Endodermal cell (in vitro differentiated cells): ENCODE results near the gene TRABD. TPM values are rescaled to one million over a fixed set of nuclear protein-coding genes. Genes with fewer than 3 reads are reported as not detected.
"Not testable (repeated sequence)": the region's sequence is repeated elsewhere in the genome, so short reads cannot be mapped to it uniquely, and the experiment has no call there.

Experiments used
- DNase-seq: peaks from one replicate; pipeline ENCODE4 v3.0.0-alpha.2; 2017
- H3K27ac ChIP-seq: 2 replicates; pipeline ENCODE4 v1.5.1; 2013; ENCODE audit warnings: mild to moderate bottlenecking, low read depth, low read length, moderate library complexity
- H3K27me3 ChIP-seq: 2 replicates; pipeline ENCODE4 v1.6.1; 2013; ENCODE audit warnings: mild to moderate bottlenecking, low read length, moderate library complexity; ENCODE audit not compliant: insufficient read depth, control insufficient read depth, poor library complexity, severe bottlenecking
- H3K36me3 ChIP-seq: 2 replicates; pipeline ENCODE4 v1.7.0; 2013; ENCODE audit warnings: mild to moderate bottlenecking, low read length, moderate library complexity; ENCODE audit not compliant: control insufficient read depth, insufficient read depth
- H3K4me1 ChIP-seq: one replicate; pipeline ENCODE4 v1.7.0; 2013; ENCODE audit warnings: low read length; ENCODE audit not compliant: control insufficient read depth, insufficient read depth
- H3K4me3 ChIP-seq: 2 replicates; pipeline ENCODE4 v1.5.1; 2013; ENCODE audit warnings: mild to moderate bottlenecking, low read length, moderate library complexity
- H3K9ac ChIP-seq: 2 replicates; pipeline ENCODE4 v1.6.1; 2013; ENCODE audit warnings: mild to moderate bottlenecking, low read length, moderate library complexity; ENCODE audit not compliant: poor library complexity, severe bottlenecking; ENCODE audit errors: extremely low read depth
- H3K9me3 ChIP-seq: 2 replicates; pipeline ENCODE4 v1.6.1; 2013; ENCODE audit warnings: mild to moderate bottlenecking, low read length, moderate library complexity; ENCODE audit not compliant: control insufficient read depth
- H3K27ac Mint-ChIP-seq: 2 replicates; pipeline ENCODE4 v1.8.0; 2020; ENCODE audit warnings: mixed read lengths
- H3K27me3 Mint-ChIP-seq: 2 replicates; pipeline ENCODE4 v1.8.0; 2021; ENCODE audit warnings: mild to moderate bottlenecking, mixed read lengths; ENCODE audit not compliant: insufficient read depth
- H3K36me3 Mint-ChIP-seq: 2 replicates; pipeline ENCODE4 v1.8.0; 2020; ENCODE audit warnings: low read depth, mixed read lengths
- H3K4me1 Mint-ChIP-seq: 2 replicates; pipeline ENCODE4 v1.8.0; 2020; ENCODE audit warnings: mixed read lengths
- H3K4me3 Mint-ChIP-seq: 2 replicates; pipeline ENCODE4 v1.8.0; 2020; ENCODE audit warnings: mild to moderate bottlenecking, moderate library complexity, mixed read lengths
- H3K9me3 Mint-ChIP-seq: 2 replicates; pipeline ENCODE4 v1.8.0; 2020; ENCODE audit warnings: mild to moderate bottlenecking, mixed read lengths
- CTCF ChIP-seq: fragments of 200-600 bp; sonication (generic); conservative IDR thresholded peaks from 2 replicates; pipeline ENCODE4 v1.5.0; 2021; ENCODE audit warnings: antibody characterized with exemption, mild to moderate bottlenecking
- WGBS, 2 experiments: methylation state at CpG; one replicate each; pipeline versions ENCODE4 v1.1.5 to v1.1.7; 2013; ENCODE audit warnings: missing lambda C conversion rate in 2 of 2, mixed read lengths in 1 of 2; ENCODE audit not compliant: insufficient coverage in 1 of 2, insufficient read length in 1 of 2; 5-methylcytosine and 5-hydroxymethylcytosine counted together
- long read RNA-seq, 4 experiments: library from polyadenylated mRNA in 2 of 4; library from RNA in 1 of 4; library from capped mRNA in 1 of 4; stranded (forward) in 3 of 4; unstranded in 1 of 4; transcript quantifications; one replicate each; pipeline ENCODE4 v2.0.0, GENCODE V29; 2020 to 2021; ENCODE audit warnings: inconsistent platforms in 1 of 4
- polyA plus RNA-seq, 2 experiments: library from polyadenylated mRNA; stranded (reverse); fragments of 50-300 nt; gene quantifications; one replicate each; pipeline ENCODE4 v1.2.3, GENCODE V29; 2013
- total RNA-seq, 2 donors: library from RNA; stranded (reverse); fragmentation: NEBNext Ultra II Directional in 1 of 2; extraction: Animal tissue kit (Norgen Biotek cat#: 25700) in 1 of 2; gene quantifications; 2 replicates in 1 of 2; 3 replicates in 1 of 2; pipeline ENCODE4 v1.2.1, GENCODE V29; 2021

The TRABD gene, protein sequence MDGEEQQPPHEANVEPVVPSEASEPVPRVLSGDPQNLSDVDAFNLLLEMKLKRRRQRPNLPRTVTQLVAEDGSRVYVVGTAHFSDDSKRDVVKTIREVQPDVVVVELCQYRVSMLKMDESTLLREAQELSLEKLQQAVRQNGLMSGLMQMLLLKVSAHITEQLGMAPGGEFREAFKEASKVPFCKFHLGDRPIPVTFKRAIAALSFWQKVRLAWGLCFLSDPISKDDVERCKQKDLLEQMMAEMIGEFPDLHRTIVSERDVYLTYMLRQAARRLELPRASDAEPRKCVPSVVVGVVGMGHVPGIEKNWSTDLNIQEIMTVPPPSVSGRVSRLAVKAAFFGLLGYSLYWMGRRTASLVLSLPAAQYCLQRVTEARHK
- total RNA-seq = 10 to 100 TPM; 49.6 to 56.4 TPM
- 34.2 TPM for polyA plus RNA-seq (2013, experiment 1 of 2)
- 30.6 TPM for polyA plus RNA-seq (2013, experiment 2 of 2)
- long read RNA-seq, experiment 1, transcript TRABD-202 (10 exons, 2,272 nt) = major isoform, 5 of 32 reads
- long read RNA-seq, experiment 1, partial matches to known transcripts = 10 of 32 reads
- long read RNA-seq, experiment 1, other reads (novel, unspliced or antisense) = 16 of 32 reads
- long read RNA-seq, experiment 2, transcript TRABD-201 (10 exons, 2,329 nt) = minor isoform, 23 of 131 reads
- long read RNA-seq, experiment 2, transcript TRABD-202 (10 exons, 2,272 nt) = major isoform, 59 of 131 reads
- long read RNA-seq, experiment 2, partial matches to known transcripts = 17 of 131 reads
- long read RNA-seq, experiment 2, other reads (novel, unspliced or antisense) = 24 of 131 reads
- long read RNA-seq, experiment 3, transcript TRABD-205 (9 exons, 2,404 nt) = minor isoform, 11 of 398 reads
- long read RNA-seq, experiment 3, transcript TRABD-203 (10 exons, 2,172 nt) = minor isoform, 9 of 398 reads
- long read RNA-seq, experiment 3, transcript TRABD-201 (10 exons, 2,329 nt) = minor isoform, 73 of 398 reads
- long read RNA-seq, experiment 3, transcript TRABD-202 (10 exons, 2,272 nt) = major isoform, 186 of 398 reads
- long read RNA-seq, experiment 3, partial matches to known transcripts = 11 of 398 reads
- long read RNA-seq, experiment 3, other reads (novel, unspliced or antisense) = 108 of 398 reads
- long read RNA-seq, experiment 4, transcript TRABD-203 (10 exons, 2,172 nt) = minor isoform, 7 of 57 reads
- long read RNA-seq, experiment 4, transcript TRABD-202 (10 exons, 2,272 nt) = major isoform, 34 of 57 reads
- long read RNA-seq, experiment 4, partial matches to known transcripts = 6 of 57 reads
- long read RNA-seq, experiment 4, other reads (novel, unspliced or antisense) = 9 of 57 reads

DNA sequence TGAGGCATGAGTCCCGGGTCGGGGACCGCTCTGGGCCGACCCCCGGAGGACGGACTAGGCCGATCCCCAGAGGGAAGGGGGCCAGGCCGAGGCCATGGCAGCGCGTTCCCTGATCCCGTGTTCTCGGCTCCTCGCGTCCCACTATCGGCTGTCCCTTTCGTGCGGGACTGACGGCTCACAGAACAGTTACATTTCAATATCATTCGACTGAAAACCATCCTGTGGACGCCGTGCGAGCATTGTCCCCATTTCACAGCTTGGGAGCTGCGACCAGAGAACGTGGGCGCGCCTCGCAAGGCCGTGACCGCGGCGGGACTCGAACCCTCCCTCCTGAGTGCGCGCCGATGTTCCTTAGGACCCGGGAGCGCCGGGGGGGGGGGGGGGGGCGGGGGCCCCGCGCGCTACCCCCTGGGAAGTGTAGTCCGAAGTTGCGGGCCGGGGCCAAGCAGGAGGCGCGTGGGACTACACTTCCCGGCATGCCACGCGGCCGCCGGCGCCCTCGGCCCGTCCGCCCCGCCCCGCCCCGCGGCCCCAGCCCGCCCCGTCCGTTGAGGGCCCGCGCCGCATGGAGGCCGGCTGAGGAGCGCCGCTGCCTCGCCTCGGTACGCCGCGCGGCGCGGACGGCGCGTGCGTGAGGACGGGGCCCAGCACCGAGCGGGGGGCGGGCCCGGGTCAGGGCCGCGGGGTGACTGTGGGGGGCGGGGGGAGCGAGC lies at the start of gene TRABD:
TSS of gene TRABD (plus strand) at position 539 of the 713 bp plus-strand sequence. CDS start 7,148 bp downstream, outside the sequence.
- Histone ChIP-seq H3K27ac (no peak within 1 kb of the TSS), H3K9ac (peak within 1 kb of the TSS; percentile 57), H3K4me1 (peaks cover 4% of the 10 kb centered on the region), H3K4me3 (peak within 1 kb of the TSS; percentile 85), H3K36me3 (peaks cover 6% of the 10 kb centered on the region), H3K9me3 (no peaks in the 10 kb centered on the region), H3K27me3 (no peaks in the 10 kb centered on the region)
- peak within 1 kb of the TSS; percentile 86 for H3K27ac Mint-ChIP-seq
- 8 to 48% methylated on average over 14 to 72 of the region's 90 CpGs for WGBS, 2 experiments
- peak; percentile 97 for DNase-seq
- no peak for TF ChIP-seq CTCF
- H3K4me1 Mint-ChIP-seq = no peaks in the 10 kb centered on the region
- H3K4me3 Mint-ChIP-seq = peak within 1 kb of the TSS; percentile 82
- H3K27me3 Mint-ChIP-seq = peaks cover 3% of the 10 kb centered on the region
- peaks cover 1% of the 10 kb centered on the region for H3K36me3 Mint-ChIP-seq
- no peaks in the 10 kb centered on the region for H3K9me3 Mint-ChIP-seq

GRCh38 chr22:50136581-50137015 lies 49.1 kb upstream of the TRABD start:
- DNase-seq = no peak
- Histone ChIP-seq H3K27me3 (no peaks in the 10 kb centered on the region), H3K9ac (no peak overlapping the region), H3K36me3 (no peaks in the 10 kb centered on the region), H3K27ac (no peak overlapping the region), H3K4me1 (peaks cover 2% of the 10 kb centered on the region), H3K9me3 (no peaks in the 10 kb centered on the region), H3K4me3 (no peak overlapping the region)
- no peaks in the 10 kb centered on the region for H3K36me3 Mint-ChIP-seq
- no peak for TF ChIP-seq CTCF
- H3K4me1 Mint-ChIP-seq = no peaks in the 10 kb centered on the region
- H3K27me3 Mint-ChIP-seq = no peaks in the 10 kb centered on the region
- peaks cover 2% of the 10 kb centered on the region for H3K9me3 Mint-ChIP-seq
- WGBS, 2 experiments = 92 to 97% methylated on average over 4 to 5 of the region's 5 CpGs
- H3K4me3 Mint-ChIP-seq = no peak overlapping the region
- no peak overlapping the region for H3K27ac Mint-ChIP-seq

DNA sequence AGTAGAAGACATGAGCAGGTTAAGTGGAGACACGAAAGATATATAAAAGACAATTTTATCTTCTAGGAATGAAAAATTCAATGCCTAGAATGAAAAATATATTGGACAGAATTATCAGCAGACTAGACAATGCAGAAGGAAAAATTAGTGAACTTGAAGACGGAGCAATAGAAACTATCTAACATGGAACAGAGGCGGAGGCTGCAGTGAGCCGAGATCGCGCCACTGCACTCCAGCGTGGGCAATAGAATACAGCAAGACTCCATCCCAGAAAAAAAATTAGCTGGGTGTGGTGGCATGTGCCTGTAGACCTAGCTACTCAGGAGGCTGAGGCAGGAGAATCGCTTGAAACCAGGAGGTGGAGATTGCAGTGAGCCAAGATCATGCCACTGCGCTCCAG lies 48.4 kb upstream of the TRABD start:
- not testable (repeated sequence) for H3K9ac ChIP-seq, H3K27me3 Mint-ChIP-seq, H3K27ac Mint-ChIP-seq, H3K36me3 Mint-ChIP-seq, DNase-seq, H3K4me3 Mint-ChIP-seq, H3K27me3 ChIP-seq, H3K36me3 ChIP-seq, H3K4me1 Mint-ChIP-seq, H3K9me3 ChIP-seq, H3K27ac ChIP-seq, H3K4me1 ChIP-seq, H3K9me3 Mint-ChIP-seq, H3K4me3 ChIP-seq
- WGBS, 2 experiments = 83 to 87% methylated on average over 5 to 8 of the region's 9 CpGs
